Measurements from ENCODE around the gene ESYT1.

The ESYT1 gene

GRCh38 chr12:56146492-56147460 lies 18.7 kb downstream of the ESYT1 start:
- TF ChIP-seq, protein P1, sequence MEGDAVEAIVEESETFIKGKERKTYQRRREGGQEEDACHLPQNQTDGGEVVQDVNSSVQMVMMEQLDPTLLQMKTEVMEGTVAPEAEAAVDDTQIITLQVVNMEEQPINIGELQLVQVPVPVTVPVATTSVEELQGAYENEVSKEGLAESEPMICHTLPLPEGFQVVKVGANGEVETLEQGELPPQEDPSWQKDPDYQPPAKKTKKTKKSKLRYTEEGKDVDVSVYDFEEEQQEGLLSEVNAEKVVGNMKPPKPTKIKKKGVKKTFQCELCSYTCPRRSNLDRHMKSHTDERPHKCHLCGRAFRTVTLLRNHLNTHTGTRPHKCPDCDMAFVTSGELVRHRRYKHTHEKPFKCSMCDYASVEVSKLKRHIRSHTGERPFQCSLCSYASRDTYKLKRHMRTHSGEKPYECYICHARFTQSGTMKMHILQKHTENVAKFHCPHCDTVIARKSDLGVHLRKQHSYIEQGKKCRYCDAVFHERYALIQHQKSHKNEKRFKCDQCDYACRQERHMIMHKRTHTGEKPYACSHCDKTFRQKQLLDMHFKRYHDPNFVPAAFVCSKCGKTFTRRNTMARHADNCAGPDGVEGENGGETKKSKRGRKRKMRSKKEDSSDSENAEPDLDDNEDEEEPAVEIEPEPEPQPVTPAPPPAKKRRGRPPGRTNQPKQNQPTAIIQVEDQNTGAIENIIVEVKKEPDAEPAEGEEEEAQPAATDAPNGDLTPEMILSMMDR (IDR thresholded peaks at IDR 0.05) = no peak

DNA sequence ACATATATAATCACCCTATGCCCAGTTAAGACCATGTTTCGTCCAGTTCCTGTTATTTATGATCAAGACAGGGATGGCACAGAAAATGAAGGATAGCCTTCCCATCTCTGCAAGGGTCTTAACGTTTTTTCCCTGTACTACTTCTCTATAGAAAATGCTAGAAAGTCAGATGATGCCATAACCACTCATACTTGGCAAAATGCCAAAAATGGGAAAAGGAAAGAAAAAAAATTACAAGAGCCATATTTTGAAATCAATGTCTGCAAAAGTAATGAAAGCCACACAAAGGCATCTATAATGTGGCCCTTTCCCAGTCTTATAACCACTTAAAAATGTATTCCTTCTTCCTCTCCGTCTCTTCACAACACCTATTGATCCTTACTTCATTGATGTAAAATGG lies 22.5 kb downstream of the ESYT1 start:
- TF ChIP-seq, protein P1 (IDR thresholded peaks at IDR 0.05) = no peak

- TF ChIP-seq, protein P1 (IDR thresholded peaks at IDR 0.05) = peak; percentile 39; the same call in 1 of the 2 replicates
Measured at GRCh38 chr12:56151672-56152131, 23.6 kb downstream of the ESYT1 start.

- TF ChIP-seq, protein P1 (IDR thresholded peaks at IDR 0.05) = no peak
Measured at GRCh38 chr12:56152132-56152755, 24.2 kb downstream of the ESYT1 start, which contains the start of gene MYL6B. Gene MYL6B (plus strand): TSS chr12:56152587. CDS start chr12:56153919, 1,332 bp downstream.

DNA sequence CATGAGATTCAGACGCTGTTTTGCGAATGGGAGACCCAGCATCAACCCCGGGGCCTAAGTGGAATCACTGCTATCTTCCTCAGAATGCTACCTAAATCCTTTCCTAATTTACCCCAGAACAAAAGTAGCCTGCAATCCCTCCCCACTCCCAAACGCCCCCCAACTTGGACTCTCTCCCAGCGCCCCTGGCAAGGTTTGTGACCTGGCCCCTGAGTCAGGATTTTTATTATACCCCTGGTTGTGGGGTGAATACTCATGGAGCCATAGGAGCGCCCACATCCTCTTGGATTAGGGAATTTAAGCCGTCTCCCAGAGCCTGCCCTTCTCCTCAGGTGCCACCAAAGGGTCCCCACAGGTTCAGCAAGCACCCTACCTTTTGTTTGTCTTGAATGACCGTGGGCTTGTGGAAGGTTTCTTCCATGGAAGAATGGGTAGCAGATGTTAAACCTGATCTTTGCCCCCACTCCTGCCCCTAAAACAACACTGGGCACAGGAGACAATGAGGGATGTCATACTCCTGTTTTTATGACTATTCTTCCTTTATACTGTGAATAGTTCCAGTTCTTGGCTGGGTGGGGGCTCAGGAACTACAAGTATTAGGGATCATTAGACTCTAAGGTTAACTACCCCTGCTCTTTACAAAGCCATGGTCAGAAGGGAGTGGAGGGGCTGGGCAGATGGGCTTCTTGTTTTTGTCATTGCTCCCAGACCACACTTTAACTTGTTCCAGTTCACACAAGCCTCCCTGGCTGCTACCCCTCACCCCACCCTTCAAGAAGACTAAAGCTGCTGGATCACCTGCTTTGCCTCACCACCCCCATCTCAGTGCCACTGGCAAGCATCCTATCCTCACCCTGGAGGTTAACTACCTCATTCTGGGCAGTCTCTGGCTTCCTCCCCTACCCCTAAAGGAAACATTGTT lies 24.9 kb downstream of the ESYT1 start:
- TF ChIP-seq, protein P1 (IDR thresholded peaks at IDR 0.05) = no peak

- TF ChIP-seq, protein P1 (IDR thresholded peaks at IDR 0.05) = no peak
Measured at GRCh38 chr12:56153678-56154065, 25.6 kb downstream of the ESYT1 start.
